Liver (tissue), 2 donors: ENCODE results near the gene LYPD3.

Source experiments
- TF ChIP-seq, protein P1 (sequence below): IDR thresholded peaks from 2 replicates; pipeline ENCODE4 v1.6.1; 2016; ENCODE audit warnings: antibody characterized with exemption
- TF ChIP-seq, protein P2 (sequence below): fragments of 150-350 bp; IDR thresholded peaks from 2 replicates; pipeline ENCODE4 v1.5.1; 2017; ENCODE audit warnings: improper control_type of control experiment, low read depth, low read length; ENCODE audit not compliant: missing input control
- TF ChIP-seq, protein P3 (sequence below): IDR thresholded peaks from 2 replicates; pipeline ENCODE4 v1.6.1; 2016; ENCODE audit warnings: antibody characterized with exemption, mild to moderate bottlenecking
- donor health status: healthy.

DNA sequence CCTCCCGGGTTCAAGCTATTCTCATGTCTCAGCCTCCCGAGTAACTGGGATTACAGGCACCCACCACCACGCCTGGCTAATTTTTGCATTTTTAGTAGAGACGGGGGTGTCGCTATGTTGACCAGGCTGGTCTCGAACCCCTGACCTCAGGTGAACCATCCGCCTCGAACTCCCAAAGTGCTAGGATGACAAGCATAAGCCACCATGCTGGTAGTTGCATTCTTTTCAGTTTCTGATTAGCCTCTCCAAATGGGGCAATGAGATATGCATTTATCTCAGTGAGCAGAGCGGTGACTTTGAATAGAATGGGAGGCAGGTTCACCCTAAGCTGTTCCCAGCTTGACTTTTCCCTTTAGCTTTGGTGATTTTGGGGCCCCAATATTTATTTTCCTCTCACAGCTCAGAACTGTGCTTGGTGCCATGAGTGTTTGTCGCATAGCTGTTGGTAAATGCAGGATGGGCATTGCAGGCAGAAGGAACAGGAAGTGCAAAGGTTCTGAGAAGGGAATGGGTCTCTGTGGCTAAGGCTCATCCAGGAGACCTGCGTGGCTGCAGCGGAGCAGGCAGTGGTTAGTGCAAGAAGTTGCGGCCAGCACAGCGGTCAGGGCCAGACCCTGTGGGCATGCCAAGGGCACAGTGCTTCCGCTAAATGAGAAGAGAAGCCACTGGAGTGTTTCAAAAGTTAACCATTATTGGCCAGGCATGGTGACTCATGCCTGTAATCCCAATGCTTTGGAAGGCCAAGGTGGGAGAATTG lies 20.7 kb downstream of the LYPD3 start:
- TF ChIP-seq, protein P1, sequence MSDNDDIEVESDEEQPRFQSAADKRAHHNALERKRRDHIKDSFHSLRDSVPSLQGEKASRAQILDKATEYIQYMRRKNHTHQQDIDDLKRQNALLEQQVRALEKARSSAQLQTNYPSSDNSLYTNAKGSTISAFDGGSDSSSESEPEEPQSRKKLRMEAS, result no peak
- TF ChIP-seq, protein P2, sequence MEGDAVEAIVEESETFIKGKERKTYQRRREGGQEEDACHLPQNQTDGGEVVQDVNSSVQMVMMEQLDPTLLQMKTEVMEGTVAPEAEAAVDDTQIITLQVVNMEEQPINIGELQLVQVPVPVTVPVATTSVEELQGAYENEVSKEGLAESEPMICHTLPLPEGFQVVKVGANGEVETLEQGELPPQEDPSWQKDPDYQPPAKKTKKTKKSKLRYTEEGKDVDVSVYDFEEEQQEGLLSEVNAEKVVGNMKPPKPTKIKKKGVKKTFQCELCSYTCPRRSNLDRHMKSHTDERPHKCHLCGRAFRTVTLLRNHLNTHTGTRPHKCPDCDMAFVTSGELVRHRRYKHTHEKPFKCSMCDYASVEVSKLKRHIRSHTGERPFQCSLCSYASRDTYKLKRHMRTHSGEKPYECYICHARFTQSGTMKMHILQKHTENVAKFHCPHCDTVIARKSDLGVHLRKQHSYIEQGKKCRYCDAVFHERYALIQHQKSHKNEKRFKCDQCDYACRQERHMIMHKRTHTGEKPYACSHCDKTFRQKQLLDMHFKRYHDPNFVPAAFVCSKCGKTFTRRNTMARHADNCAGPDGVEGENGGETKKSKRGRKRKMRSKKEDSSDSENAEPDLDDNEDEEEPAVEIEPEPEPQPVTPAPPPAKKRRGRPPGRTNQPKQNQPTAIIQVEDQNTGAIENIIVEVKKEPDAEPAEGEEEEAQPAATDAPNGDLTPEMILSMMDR, result no peak
- TF ChIP-seq, protein P3, sequence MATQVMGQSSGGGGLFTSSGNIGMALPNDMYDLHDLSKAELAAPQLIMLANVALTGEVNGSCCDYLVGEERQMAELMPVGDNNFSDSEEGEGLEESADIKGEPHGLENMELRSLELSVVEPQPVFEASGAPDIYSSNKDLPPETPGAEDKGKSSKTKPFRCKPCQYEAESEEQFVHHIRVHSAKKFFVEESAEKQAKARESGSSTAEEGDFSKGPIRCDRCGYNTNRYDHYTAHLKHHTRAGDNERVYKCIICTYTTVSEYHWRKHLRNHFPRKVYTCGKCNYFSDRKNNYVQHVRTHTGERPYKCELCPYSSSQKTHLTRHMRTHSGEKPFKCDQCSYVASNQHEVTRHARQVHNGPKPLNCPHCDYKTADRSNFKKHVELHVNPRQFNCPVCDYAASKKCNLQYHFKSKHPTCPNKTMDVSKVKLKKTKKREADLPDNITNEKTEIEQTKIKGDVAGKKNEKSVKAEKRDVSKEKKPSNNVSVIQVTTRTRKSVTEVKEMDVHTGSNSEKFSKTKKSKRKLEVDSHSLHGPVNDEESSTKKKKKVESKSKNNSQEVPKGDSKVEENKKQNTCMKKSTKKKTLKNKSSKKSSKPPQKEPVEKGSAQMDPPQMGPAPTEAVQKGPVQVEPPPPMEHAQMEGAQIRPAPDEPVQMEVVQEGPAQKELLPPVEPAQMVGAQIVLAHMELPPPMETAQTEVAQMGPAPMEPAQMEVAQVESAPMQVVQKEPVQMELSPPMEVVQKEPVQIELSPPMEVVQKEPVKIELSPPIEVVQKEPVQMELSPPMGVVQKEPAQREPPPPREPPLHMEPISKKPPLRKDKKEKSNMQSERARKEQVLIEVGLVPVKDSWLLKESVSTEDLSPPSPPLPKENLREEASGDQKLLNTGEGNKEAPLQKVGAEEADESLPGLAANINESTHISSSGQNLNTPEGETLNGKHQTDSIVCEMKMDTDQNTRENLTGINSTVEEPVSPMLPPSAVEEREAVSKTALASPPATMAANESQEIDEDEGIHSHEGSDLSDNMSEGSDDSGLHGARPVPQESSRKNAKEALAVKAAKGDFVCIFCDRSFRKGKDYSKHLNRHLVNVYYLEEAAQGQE, result no peak
